Breast epithelium (tissue), 4 donors: ENCODE measurements around the gene ASTL. TPM values are rescaled to one million over a fixed set of nuclear protein-coding genes. Genes with fewer than 3 reads are reported as not detected.

Experiments
- DNase-seq, 2 donors: peaks; one replicate each; pipeline ENCODE4 v3.0.0-alpha.2; 2019; ENCODE audit warnings: low spot score in 2 of 2
- H3K27ac ChIP-seq, 2 donors: fragments of 200-600 bp; sonication (generic) in 1 of 2; one replicate each; pipeline ENCODE4 v1.5.1; 2016 to 2019; ENCODE audit warnings: mild to moderate bottlenecking in 1 of 2
- H3K27me3 ChIP-seq, 2 donors: fragments of 200-600 bp; sonication (generic) in 1 of 2; one replicate each; pipeline versions ENCODE4 v1.5.1 to v1.6.0; 2017 to 2019; ENCODE audit warnings: control low read depth in 1 of 2, mild to moderate bottlenecking in 1 of 2
- H3K36me3 ChIP-seq: fragments of 200-600 bp; one replicate; pipeline ENCODE4 v1.5.1; 2019
- H3K4me1 ChIP-seq, 2 donors: fragments of 200-600 bp; sonication (generic); one replicate each; pipeline ENCODE4 v1.5.1; 2016 to 2019; ENCODE audit warnings: control low read depth in 1 of 2
- H3K4me3 ChIP-seq, 3 donors: fragments of 200-600 bp; sonication (generic); 1 replicate in 2 of 3; 2 replicates in 1 of 3; pipeline ENCODE4 v1.5.1; 2016 to 2019; ENCODE audit warnings: mild to moderate bottlenecking in 3 of 3, moderate library complexity in 2 of 3
- H3K9me3 ChIP-seq, 2 donors: fragments of 200-600 bp; sonication (generic) in 1 of 2; one replicate each; pipeline ENCODE4 v1.5.1; 2016 to 2019; ENCODE audit warnings: control low read depth in 1 of 2
- CTCF ChIP-seq, 3 donors: fragments of 450-650 bp; IDR thresholded peaks; one replicate each; pipeline ENCODE4 v1.5.1; 2016 to 2017; ENCODE audit warnings: antibody characterized with exemption in 3 of 3, mild to moderate bottlenecking in 3 of 3, moderate library complexity in 3 of 3
- POLR2A ChIP-seq: fragments of 450-650 bp; IDR thresholded peaks from one replicate; pipeline ENCODE4 v1.6.1; 2016; ENCODE audit warnings: antibody characterized with exemption, mild to moderate bottlenecking, moderate library complexity
- POLR2AphosphoS5 ChIP-seq, 3 donors: sonication (generic); formaldehyde crosslinking; IDR thresholded peaks; one replicate each; pipeline ENCODE4 v1.6.1; 2017; ENCODE audit warnings: antibody characterized with exemption in 3 of 3
- intact Hi-C: fragments of 100-400 bp; cut with DNase I; formaldehyde crosslinking; loops from one replicate; pipeline ENCODE4 v1.15.1; 2023; ENCODE audit warnings: low total_unique reads
- total RNA-seq, 3 donors: library from RNA; depleted of rRNA; stranded (reverse); fragments of >200 nt; gene quantifications; one replicate each; pipeline ENCODE4 v1.1.0, GENCODE V29; 2016

ASTL gene
- total RNA-seq, 3 donors from 2014 or later = 0.32 TPM; not detected in 2

GRCh38 chr2:96131152-96131812, 7.0 kb downstream of the ASTL start:
- H3K9me3 ChIP-seq = no peaks in the 10 kb centered on the region
- no peaks in the 10 kb centered on the region for H3K4me1 ChIP-seq
- no peak for TF ChIP-seq CTCF (IDR thresholded peaks at IDR 0.05)
- TF ChIP-seq POLR2A = no peak
- no peak for TF ChIP-seq POLR2AphosphoS5 (IDR thresholded peaks at IDR 0.05)
- H3K36me3 ChIP-seq = no peaks in the 10 kb centered on the region
- no peak for DNase-seq
- intact Hi-C loops = no loop called here
- no peak overlapping the region for H3K27ac ChIP-seq
- H3K27me3 ChIP-seq = no peaks in the 10 kb centered on the region
- H3K4me3 ChIP-seq = no peak overlapping the region

- H3K27ac ChIP-seq = no peak overlapping the region
- intact Hi-C loops = no loop called here
Observed at GRCh38 chr2:96130483-96130882, 7.8 kb downstream of the ASTL start.

GRCh38 chr2:96129528-96130120, 8.7 kb downstream of the ASTL start:
- Histone ChIP-seq H3K27me3 (no peaks in the 10 kb centered on the region), H3K27ac (no peak overlapping the region), H3K36me3 (no peaks in the 10 kb centered on the region), H3K9me3 (no peaks in the 10 kb centered on the region), H3K4me1 (no peaks in the 10 kb centered on the region), H3K4me3 (no peak overlapping the region)
- TF ChIP-seq POLR2A (no peak), POLR2AphosphoS5 (IDR thresholded peaks at IDR 0.05) (no peak), CTCF (IDR thresholded peaks at IDR 0.05) (no peak)
- intact Hi-C loops = no loop called here
- no peak for DNase-seq

More at GRCh38 chr2:96130483-96130882, 7.8 kb downstream of the ASTL start:
- no peaks in the 10 kb centered on the region for H3K9me3 ChIP-seq
- H3K4me3 ChIP-seq = no peak overlapping the region
- no peaks in the 10 kb centered on the region for H3K4me1 ChIP-seq
- no peak for DNase-seq
- no peaks in the 10 kb centered on the region for H3K27me3 ChIP-seq
- TF ChIP-seq POLR2AphosphoS5 (IDR thresholded peaks at IDR 0.05) = no peak
- TF ChIP-seq CTCF (IDR thresholded peaks at IDR 0.05) = no peak
- no peak for TF ChIP-seq POLR2A
- H3K36me3 ChIP-seq = no peaks in the 10 kb centered on the region

GRCh38 chr2:96128456-96128855, 9.8 kb downstream of the ASTL start:
- Histone ChIP-seq H3K27ac (no peak overlapping the region), H3K4me1 (no peaks in the 10 kb centered on the region), H3K36me3 (no peaks in the 10 kb centered on the region), H3K4me3 (no peak overlapping the region), H3K27me3 (no peaks in the 10 kb centered on the region), H3K9me3 (no peaks in the 10 kb centered on the region)
- intact Hi-C loops = no loop called here
- no peak for TF ChIP-seq POLR2A
- TF ChIP-seq CTCF (IDR thresholded peaks at IDR 0.05) = no peak
- no peak for TF ChIP-seq POLR2AphosphoS5 (IDR thresholded peaks at IDR 0.05)
- DNase-seq = no peak

GRCh38 chr2:96124406-96125265, 13.7 kb downstream of the ASTL start:
- Histone ChIP-seq H3K4me1 (no peaks in the 10 kb centered on the region), H3K4me3 (no peak overlapping the region), H3K9me3 (no peaks in the 10 kb centered on the region), H3K27me3 (no peaks in the 10 kb centered on the region), H3K36me3 (no peaks in the 10 kb centered on the region), H3K27ac (no peak overlapping the region)
- intact Hi-C loops = no loop called here
- TF ChIP-seq POLR2A (no peak), POLR2AphosphoS5 (IDR thresholded peaks at IDR 0.05) (no peak), CTCF (IDR thresholded peaks at IDR 0.05) (no peak)
- DNase-seq = no peak
